GM12878 (cell line): Measurements from ENCODE around the gene ACSF2. TPM values are rescaled to one million over a fixed set of nuclear protein-coding genes. Genes with fewer than 3 reads are reported as not detected.

Experiments
- ATAC-seq: fragments of 200-7000 bp; cut with Tn5 transposase; 3 replicates; pipeline ENCODE4 v1.9.1; 2020; ENCODE audit warnings: mild to moderate bottlenecking, moderate library complexity
- BruUV-seq: library from RNA; stranded (reverse); fragments of 400-500 nt; replicated peaks from 2 replicates; lab custom pipeline; 2021; lab: Mats Ljungman, UMichigan
- CTCF ChIA-PET: fragments of 300-600 bp; sonication (Branson Sonifier 250); formaldehyde crosslinking; extraction: SDS; loops from one replicate; lab custom pipeline; 2021; ENCODE audit warnings: inconsistent platforms; lab: Yijun Ruan, JAX
- POLR2A ChIA-PET: fragments of 350-600 bp; formaldehyde crosslinking; extraction: SDS; loops from one replicate; lab custom pipeline; 2021; ENCODE audit warnings: inconsistent platforms; lab: Charles Lee
- RAD21 ChIA-PET: fragments of 300-600 bp; sonication (Branson Sonifier 250); formaldehyde crosslinking; loops from one replicate; lab custom pipeline; 2023; ENCODE audit warnings: antibody characterized with exemption; ENCODE audit not compliant: unreplicated experiment; lab: Charles Lee
- SMC1A ChIA-PET: fragments of 300-600 bp; sonication (Branson Sonifier 250); formaldehyde crosslinking; loops from one replicate; lab custom pipeline; 2023; ENCODE audit not compliant: unreplicated experiment, uncharacterized antibody; lab: Charles Lee
- DNase-seq: peaks from one replicate; pipeline ENCODE4 v3.0.0-alpha.2; 2011; ENCODE audit warnings: low read depth, low spot score
- FAIRE-seq: peaks from 3 replicates; lab custom pipeline; 2011; peaks lifted over from hg19 to GRCh38; lab: Jason Lieb, UNC
- H2AFZ ChIP-seq: 2 replicates; pipeline ENCODE4 v1.6.0; 2011; ENCODE audit warnings: low read depth, low read length, control low read depth; ENCODE audit not compliant: control insufficient read depth
- H3K27ac ChIP-seq: 2 replicates; pipeline ENCODE4 v1.5.1; 2011; ENCODE audit warnings: control low read depth; ENCODE audit not compliant: control insufficient read depth, insufficient read depth
- H3K27me3 ChIP-seq, 2 experiments: replicated peaks in 1 of 2; 2 replicates each; pipeline versions ENCODE4 v1.6.0 to v1.6.1; 2011; ENCODE audit warnings: low read length in 1 of 2; ENCODE audit not compliant: control insufficient read depth in 2 of 2, insufficient read depth in 2 of 2
- H3K36me3 ChIP-seq, 2 experiments: 2 replicates each; pipeline ENCODE4 v1.5.1; 2011; ENCODE audit warnings: low read length in 1 of 2; ENCODE audit not compliant: control insufficient read depth in 2 of 2, insufficient read depth in 2 of 2
- H3K4me1 ChIP-seq: 2 replicates; pipeline ENCODE4 v1.6.1; 2011; ENCODE audit warnings: mild to moderate bottlenecking, low read length, moderate library complexity, mixed read lengths; ENCODE audit not compliant: control insufficient read depth, insufficient read depth
- H3K4me2 ChIP-seq: 2 replicates; pipeline ENCODE4 v1.6.0; 2011; ENCODE audit warnings: control low read depth; ENCODE audit not compliant: control insufficient read depth, insufficient read depth
- H3K4me3 ChIP-seq: fragments of 200-600 bp; sonication (generic); 2 replicates; pipeline ENCODE4 v1.5.1; 2016
- H3K79me2 ChIP-seq: 2 replicates; pipeline ENCODE4 v1.6.0; 2011; ENCODE audit warnings: low read length; ENCODE audit not compliant: control insufficient read depth, insufficient read depth
- H3K9ac ChIP-seq: 2 replicates; pipeline ENCODE4 v1.8.0; 2011; ENCODE audit warnings: low read length, control low read depth, mixed read lengths; ENCODE audit not compliant: control insufficient read depth, insufficient read depth
- H3K9me3 ChIP-seq: replicated peaks from 3 replicates; pipeline ENCODE4 v1.5.1; 2011; ENCODE audit warnings: mild to moderate bottlenecking, low read length; ENCODE audit not compliant: control insufficient read depth, insufficient read depth
- H4K20me1 ChIP-seq: 2 replicates; pipeline ENCODE4 v1.6.0; 2011; ENCODE audit not compliant: control insufficient read depth, insufficient read depth
- E4F1 ChIP-seq: fragments of 450-650 bp; IDR thresholded peaks from 2 replicates; pipeline ENCODE4 v1.6.1; 2018; ENCODE audit warnings: borderline replicate concordance, mild to moderate bottlenecking; ENCODE audit not compliant: partially characterized antibody
- GATAD2B ChIP-seq: fragments of 450-650 bp; conservative IDR thresholded peaks from 2 replicates; pipeline ENCODE4 v1.6.1; 2017; ENCODE audit warnings: low read depth, mild to moderate bottlenecking, moderate library complexity
- TAF1 ChIP-seq: IDR thresholded peaks from 2 replicates; pipeline ENCODE4 v1.6.1; 2011; ENCODE audit warnings: mild to moderate bottlenecking, low read depth, low read length, borderline replicate concordance
- ZNF217 ChIP-seq: fragments of 450-650 bp; IDR thresholded peaks from 2 replicates; pipeline ENCODE4 v1.6.1; 2017; ENCODE audit warnings: antibody characterized with exemption, mild to moderate bottlenecking
- ZNF622 ChIP-seq: fragments of 450-650 bp; IDR thresholded peaks from 2 replicates; pipeline ENCODE4 v1.6.1; 2017; ENCODE audit warnings: mild to moderate bottlenecking, inconsistent platforms
- WGBS: methylation state at CpG from one replicate; pipeline ENCODE4 v1.1.6; 2016; ENCODE audit warnings: low lambda C conversion rate; ENCODE audit not compliant: insufficient replicate concordance, insufficient coverage; ENCODE audit errors: missing lambda C conversion rate; 5-methylcytosine and 5-hydroxymethylcytosine counted together
- in situ Hi-C: fragments of 300-500 bp; cut with MboI; formaldehyde crosslinking; loops from 9 replicates; pipeline ENCODE4 v1.14.3; 2018; ENCODE audit warnings: mixed read lengths
- intact Hi-C: fragments of 100-400 bp; cut with micrococcal nuclease; formaldehyde crosslinking; loops from one replicate; pipeline ENCODE4 v1.14.2; 2022; ENCODE audit not compliant: unreplicated experiment
- polyA plus RNA-seq, 11 experiments: library from polyadenylated mRNA; depleted of rRNA in 4 of 11; unstranded in 6 of 11; stranded (reverse) in 5 of 11; fragments of >200 nt; fragmentation: Nextera tagmentation in 4 of 11; fragmentation: Illumina TruSeq in 1 of 11; extraction: Ambion mirVana in 4 of 11; extraction: Trizol in 1 of 11; gene quantifications; 1 replicate in 1 of 11; 2 replicates in 10 of 11; pipeline versions ENCODE4 v1.2.1 to v1.2.3, GENCODE V29; 2011 to 2016; ENCODE audit warnings: inconsistent platforms in 2 of 11, missing spikeins in 2 of 11, low read depth in 1 of 11
- total RNA-seq, 4 experiments: library from RNA; depleted of rRNA in 3 of 4; stranded (reverse); fragments of >200 nt in 3 of 4; fragmentation: Illumina TruSeq in 1 of 4; extraction: Trizol in 1 of 4; gene quantifications; 2 replicates each; pipeline versions ENCODE4 v1.2.1 to v1.2.3, GENCODE V29; 2013 to 2021

ACSF2 gene
- total and polyA plus RNA-seq, 10 of the 15 experiments (the other 5 are each of a cell fraction or from before 2014, with no cell fraction given) = 7.1 to 32.8 (median 16.8) TPM

GRCh38 chr17:50482110-50482509 lies 56.1 kb downstream of the ACSF2 start:
- 69% methylated on average over 23 of the region's 23 CpGs for WGBS
- ATAC-seq = no peak
- Histone ChIP-seq H3K4me2 (no peak overlapping the region), H3K9ac (no peak overlapping the region), H3K27me3 (no peaks in the 10 kb centered on the region), H3K9me3 (no peaks in the 10 kb centered on the region), H3K4me1 (no peaks in the 10 kb centered on the region), H3K36me3 (peaks cover 0 to 10% of the 10 kb centered on the region in 2 experiments; a peak in 2 of 4 replicates), H4K20me1 (no peaks in the 10 kb centered on the region), H3K4me3 (no peak overlapping the region), H2AFZ (no peak overlapping the region), H3K27ac (no peak overlapping the region), H3K79me2 (no peaks in the 10 kb centered on the region)
- CTCF ChIA-PET = interaction anchor here (0.7 to 4.4 kb wide), 14 partner anchors 11 to 213 kb away, joined by 3 to 23 read pairs (median 6); no protein-coding TSS in a partner anchor
- POLR2A ChIA-PET = no interaction called here
- BruUV-seq = no TSS peak
- no peak for DNase-seq
- no peak for TF ChIP-seq ZNF217
- no peak for TF ChIP-seq E4F1
- TF ChIP-seq ZNF622 = no peak
- TF ChIP-seq GATAD2B = no peak
- TF ChIP-seq TAF1 = no peak
- SMC1A ChIA-PET = interaction anchor here (0.9 to 2.6 kb wide), 4 partner anchors 60 to 252 kb away, joined by 3 to 8 read pairs (median 4); partner anchors contain the start of gene LRRC59
- no peak for FAIRE-seq
- intact Hi-C loops (loop anchor here (1.0 kb wide), 3 partner anchors 60 to 213 kb away; no protein-coding TSS in a partner anchor), in situ Hi-C loops (loop anchor here (10.0 kb wide), 1 partner anchor 143 kb away; no protein-coding TSS in a partner anchor)
- RAD21 ChIA-PET = interaction anchor here (0.5 to 1.2 kb wide), 6 partner anchors 22 to 144 kb away, joined by 3 to 5 read pairs (median 3); no protein-coding TSS in a partner anchor
